ENCODE data around the gene USP5. TPM values are rescaled to one million over a fixed set of nuclear protein-coding genes. Genes with fewer than 3 reads are reported as not detected.

Gene USP5
- total RNA-seq, 1 experiment from 2014 or later = 175 TPM

DNA sequence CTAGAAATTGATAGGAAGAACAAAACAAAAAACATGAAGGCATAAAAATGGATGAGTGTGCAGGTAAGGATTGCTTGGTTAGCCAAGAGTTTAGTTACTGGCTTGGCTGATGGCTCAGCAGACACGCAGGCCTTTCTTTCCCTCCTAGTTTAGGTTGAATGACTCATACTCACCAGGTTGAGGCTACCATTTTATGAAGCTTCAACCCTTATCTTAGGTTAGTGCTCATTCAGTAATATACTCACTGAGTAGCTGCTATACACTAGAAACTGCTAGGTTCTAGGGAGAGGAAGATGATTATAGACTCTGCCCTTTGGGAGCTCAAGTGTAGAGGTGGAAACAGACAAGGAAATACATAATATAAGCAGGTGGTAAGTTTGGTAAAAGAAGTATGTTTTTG lies 17.7 kb upstream of the USP5 start:
- intact Hi-C loops (cut with micrococcal nuclease) = no loop called here
- H3K9me2 ChIP-seq (ENCODE audit: insufficient read depth) = no peaks in the 10 kb centered on the region
- no peak overlapping the region for H3K4me3 ChIP-seq (replicated peaks in 1 of 2; ENCODE audit: low read depth in 1 of 2, low read length in 2 of 2)
- no peak overlapping the region for H2AFZ ChIP-seq (ENCODE audit: low read depth, low read length, poor library complexity, severe bottlenecking)
- no peaks in the 10 kb centered on the region for H4K20me1 ChIP-seq (ENCODE audit: insufficient read depth)
- peaks cover 16 to 33% of the 10 kb centered on the region in 2 experiments; a peak in 3 of 4 replicates for H3K36me3 ChIP-seq (ENCODE audit: control insufficient read depth in 1 of 2, insufficient read depth in 2 of 2, low read length in 2 of 2)
- H3K4me2 ChIP-seq (ENCODE audit: low read length) = no peak overlapping the region
- peaks cover 9% of the 10 kb centered on the region for H3K79me2 ChIP-seq (ENCODE audit: insufficient read depth, low read length)
- no peaks in the 10 kb centered on the region for H3K9me3 ChIP-seq (ENCODE audit: control insufficient read depth in 1 of 2, insufficient read depth in 1 of 2, low read depth in 1 of 2, low read length in 2 of 2)
- H3K27ac ChIP-seq (ENCODE audit: low read depth, low read length) = no peak overlapping the region
- ChIA-PET RAD21 (ENCODE audit: low non-redundant PET in 1 of 2, low total read pairs in 2 of 2, uncharacterized antibody in 2 of 2, unreplicated experiment in 2 of 2) (no interaction called here), POLR2A (interaction anchor here (1.4 to 4.3 kb wide), 3 partner anchors 15 to 81 kb away, joined by 3 to 17 read pairs (median 5); partner anchors contain the start of genes CDCA3, MLF2 and USP5), CTCF (interaction anchor here (1.2 to 5.5 kb wide), 7 partner anchors 12 to 145 kb away, joined by 3 to 38 read pairs (median 3); partner anchors contain the start of genes CDCA3, GPR162, MLF2 and USP5)
- no peak overlapping the region for H3K9ac ChIP-seq (ENCODE audit: low read length)
- BruUV-seq (replicated peaks) = no TSS peak
- no peaks in the 10 kb centered on the region for H3K27me3 ChIP-seq (ENCODE audit: insufficient read depth, low read length)
- H3K4me1 ChIP-seq (ENCODE audit: control insufficient read depth in 1 of 2, insufficient read depth in 2 of 2, low read length in 2 of 2) = peaks cover 5 to 22% of the 10 kb centered on the region in 2 experiments
- DNase-seq (ENCODE audit: low read depth, low spot score) (no peak), ATAC-seq (no peak)
- no peak for TF ChIP-seq SP1 (IDR thresholded peaks at IDR 0.05; ENCODE audit: low read depth)
- TF ChIP-seq SRF (IDR thresholded peaks at IDR 0.05; ENCODE audit: low read depth) = no peak
- no peak for TF ChIP-seq ATF3 (IDR thresholded peaks at IDR 0.05)
- no peak for TF ChIP-seq TCF7L2 (IDR thresholded peaks at IDR 0.05; ENCODE audit: borderline replicate concordance, extremely low read depth, insufficient read depth, insufficient read length)
- no peak for TF ChIP-seq CEBPB (IDR thresholded peaks at IDR 0.05; ENCODE audit: low read depth)
- TF ChIP-seq POLR2A (IDR thresholded peaks at IDR 0.05; ENCODE audit: borderline replicate concordance, extremely low read depth, insufficient read depth, insufficient read length) = no peak
- TF ChIP-seq, protein P1, sequence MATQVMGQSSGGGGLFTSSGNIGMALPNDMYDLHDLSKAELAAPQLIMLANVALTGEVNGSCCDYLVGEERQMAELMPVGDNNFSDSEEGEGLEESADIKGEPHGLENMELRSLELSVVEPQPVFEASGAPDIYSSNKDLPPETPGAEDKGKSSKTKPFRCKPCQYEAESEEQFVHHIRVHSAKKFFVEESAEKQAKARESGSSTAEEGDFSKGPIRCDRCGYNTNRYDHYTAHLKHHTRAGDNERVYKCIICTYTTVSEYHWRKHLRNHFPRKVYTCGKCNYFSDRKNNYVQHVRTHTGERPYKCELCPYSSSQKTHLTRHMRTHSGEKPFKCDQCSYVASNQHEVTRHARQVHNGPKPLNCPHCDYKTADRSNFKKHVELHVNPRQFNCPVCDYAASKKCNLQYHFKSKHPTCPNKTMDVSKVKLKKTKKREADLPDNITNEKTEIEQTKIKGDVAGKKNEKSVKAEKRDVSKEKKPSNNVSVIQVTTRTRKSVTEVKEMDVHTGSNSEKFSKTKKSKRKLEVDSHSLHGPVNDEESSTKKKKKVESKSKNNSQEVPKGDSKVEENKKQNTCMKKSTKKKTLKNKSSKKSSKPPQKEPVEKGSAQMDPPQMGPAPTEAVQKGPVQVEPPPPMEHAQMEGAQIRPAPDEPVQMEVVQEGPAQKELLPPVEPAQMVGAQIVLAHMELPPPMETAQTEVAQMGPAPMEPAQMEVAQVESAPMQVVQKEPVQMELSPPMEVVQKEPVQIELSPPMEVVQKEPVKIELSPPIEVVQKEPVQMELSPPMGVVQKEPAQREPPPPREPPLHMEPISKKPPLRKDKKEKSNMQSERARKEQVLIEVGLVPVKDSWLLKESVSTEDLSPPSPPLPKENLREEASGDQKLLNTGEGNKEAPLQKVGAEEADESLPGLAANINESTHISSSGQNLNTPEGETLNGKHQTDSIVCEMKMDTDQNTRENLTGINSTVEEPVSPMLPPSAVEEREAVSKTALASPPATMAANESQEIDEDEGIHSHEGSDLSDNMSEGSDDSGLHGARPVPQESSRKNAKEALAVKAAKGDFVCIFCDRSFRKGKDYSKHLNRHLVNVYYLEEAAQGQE (IDR thresholded peaks at IDR 0.05; ENCODE audit: low read depth) = no peak
- TF ChIP-seq, protein P2, sequence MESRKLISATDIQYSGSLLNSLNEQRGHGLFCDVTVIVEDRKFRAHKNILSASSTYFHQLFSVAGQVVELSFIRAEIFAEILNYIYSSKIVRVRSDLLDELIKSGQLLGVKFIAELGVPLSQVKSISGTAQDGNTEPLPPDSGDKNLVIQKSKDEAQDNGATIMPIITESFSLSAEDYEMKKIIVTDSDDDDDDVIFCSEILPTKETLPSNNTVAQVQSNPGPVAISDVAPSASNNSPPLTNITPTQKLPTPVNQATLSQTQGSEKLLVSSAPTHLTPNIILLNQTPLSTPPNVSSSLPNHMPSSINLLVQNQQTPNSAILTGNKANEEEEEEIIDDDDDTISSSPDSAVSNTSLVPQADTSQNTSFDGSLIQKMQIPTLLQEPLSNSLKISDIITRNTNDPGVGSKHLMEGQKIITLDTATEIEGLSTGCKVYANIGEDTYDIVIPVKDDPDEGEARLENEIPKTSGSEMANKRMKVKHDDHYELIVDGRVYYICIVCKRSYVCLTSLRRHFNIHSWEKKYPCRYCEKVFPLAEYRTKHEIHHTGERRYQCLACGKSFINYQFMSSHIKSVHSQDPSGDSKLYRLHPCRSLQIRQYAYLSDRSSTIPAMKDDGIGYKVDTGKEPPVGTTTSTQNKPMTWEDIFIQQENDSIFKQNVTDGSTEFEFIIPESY (IDR thresholded peaks at IDR 0.05; ENCODE audit: extremely low read depth, insufficient replicate concordance, low read length) = no peak
- TF ChIP-seq ELF1 (IDR thresholded peaks at IDR 0.05; ENCODE audit: borderline replicate concordance, low read depth) = no peak
- no peak for TF ChIP-seq EZH2 (IDR thresholded peaks at IDR 0.05)
- no peak for TF ChIP-seq ZFX (IDR thresholded peaks at IDR 0.05)
- TF ChIP-seq RAD21 (IDR thresholded peaks at IDR 0.05; ENCODE audit: low read depth) = no peak
- no peak for TF ChIP-seq CBX3 (IDR thresholded peaks at IDR 0.05; ENCODE audit: low read depth)
- no peak for TF ChIP-seq FOSL1 (IDR thresholded peaks at IDR 0.05; ENCODE audit: low read depth)
- no peak for TF ChIP-seq SIN3A (IDR thresholded peaks at IDR 0.05; ENCODE audit: low read depth)
- TF ChIP-seq, protein P3, sequence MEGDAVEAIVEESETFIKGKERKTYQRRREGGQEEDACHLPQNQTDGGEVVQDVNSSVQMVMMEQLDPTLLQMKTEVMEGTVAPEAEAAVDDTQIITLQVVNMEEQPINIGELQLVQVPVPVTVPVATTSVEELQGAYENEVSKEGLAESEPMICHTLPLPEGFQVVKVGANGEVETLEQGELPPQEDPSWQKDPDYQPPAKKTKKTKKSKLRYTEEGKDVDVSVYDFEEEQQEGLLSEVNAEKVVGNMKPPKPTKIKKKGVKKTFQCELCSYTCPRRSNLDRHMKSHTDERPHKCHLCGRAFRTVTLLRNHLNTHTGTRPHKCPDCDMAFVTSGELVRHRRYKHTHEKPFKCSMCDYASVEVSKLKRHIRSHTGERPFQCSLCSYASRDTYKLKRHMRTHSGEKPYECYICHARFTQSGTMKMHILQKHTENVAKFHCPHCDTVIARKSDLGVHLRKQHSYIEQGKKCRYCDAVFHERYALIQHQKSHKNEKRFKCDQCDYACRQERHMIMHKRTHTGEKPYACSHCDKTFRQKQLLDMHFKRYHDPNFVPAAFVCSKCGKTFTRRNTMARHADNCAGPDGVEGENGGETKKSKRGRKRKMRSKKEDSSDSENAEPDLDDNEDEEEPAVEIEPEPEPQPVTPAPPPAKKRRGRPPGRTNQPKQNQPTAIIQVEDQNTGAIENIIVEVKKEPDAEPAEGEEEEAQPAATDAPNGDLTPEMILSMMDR (IDR thresholded peaks at IDR 0.05 in 2 of 3, conservative IDR thresholded peaks at IDR 0.05 in 1 of 3; ENCODE audit: borderline replicate concordance in 1 of 3, insufficient read depth in 1 of 3, low read depth in 2 of 3, low read length in 2 of 3) = no peak
